Effector CD8-positive, alpha-beta T cell (primary cell): ENCODE data around the gene DMTF1.
"Not testable (repeated sequence)": the region's sequence is repeated elsewhere in the genome, so short reads cannot be mapped to it uniquely, and the experiment has no call there.

ENCODE experiments used
- DNase-seq: peaks from one replicate; lab custom pipeline; 2025; lab: John Stamatoyannopoulos, UW

Gene DMTF1

DNA sequence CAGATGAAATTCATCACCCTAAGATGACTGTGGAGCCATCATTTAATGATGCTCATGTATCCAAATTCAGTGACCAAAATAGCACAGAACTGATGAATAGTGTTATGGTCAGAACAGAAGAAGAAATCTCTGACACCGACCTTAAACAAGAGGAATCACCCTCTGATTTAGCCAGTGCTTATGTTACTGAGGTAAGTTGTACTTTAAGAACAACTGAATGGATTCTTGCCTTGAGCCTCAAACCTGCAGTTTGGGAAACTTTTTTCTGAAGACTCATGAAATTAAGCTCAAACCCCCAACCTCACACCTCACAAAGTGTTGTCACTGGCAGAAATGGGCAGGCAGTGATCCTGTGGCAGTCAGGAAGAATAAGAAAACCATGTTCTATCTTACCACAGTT is 41.7 kb downstream of the DMTF1 start:
- no peak for DNase-seq

DNA sequence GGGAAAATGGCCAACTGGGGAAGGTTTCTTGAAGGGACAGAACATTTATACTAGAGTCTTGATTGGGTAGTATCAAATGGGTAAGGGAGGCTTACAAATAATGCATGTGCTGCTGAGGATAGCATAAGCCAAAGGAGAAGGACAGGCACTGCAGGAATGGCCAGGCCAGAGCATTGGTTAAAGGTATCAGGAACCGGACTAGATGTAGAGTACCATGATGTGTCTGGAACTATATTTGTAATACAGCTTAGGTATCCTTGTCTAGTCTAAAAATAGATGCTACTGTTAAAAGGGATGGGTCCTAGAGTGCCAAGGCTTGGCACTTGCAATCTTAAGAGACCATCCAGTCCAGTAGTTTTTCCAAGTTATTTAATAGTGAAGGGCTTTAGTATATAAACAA is 47.0 kb downstream of the DMTF1 start:
- no peak for DNase-seq

GRCh38 chr7:87199700-87200450 is 47.6 kb downstream of the DMTF1 start:
- DNase-seq, result no peak

DNA sequence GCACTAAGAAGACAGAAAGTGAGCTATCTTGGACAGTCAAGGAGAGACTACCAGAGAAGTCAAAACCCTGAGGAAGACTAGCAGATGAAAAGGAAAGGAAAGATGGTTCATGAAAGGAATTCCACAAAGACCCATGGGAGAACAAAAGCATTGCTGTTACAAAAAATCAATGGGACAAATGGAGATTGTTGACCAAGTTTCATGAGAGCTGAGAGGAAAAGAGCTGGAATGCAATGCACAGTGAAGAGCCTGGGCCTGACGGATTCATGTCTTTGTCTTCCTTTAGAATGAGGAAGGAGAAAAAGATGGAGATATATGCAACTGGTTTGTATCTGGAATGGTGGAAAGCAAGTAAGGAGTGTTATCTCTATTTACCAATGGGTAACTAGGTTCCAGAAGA is 50.0 kb downstream of the DMTF1 start:
- no peak for DNase-seq

DNA sequence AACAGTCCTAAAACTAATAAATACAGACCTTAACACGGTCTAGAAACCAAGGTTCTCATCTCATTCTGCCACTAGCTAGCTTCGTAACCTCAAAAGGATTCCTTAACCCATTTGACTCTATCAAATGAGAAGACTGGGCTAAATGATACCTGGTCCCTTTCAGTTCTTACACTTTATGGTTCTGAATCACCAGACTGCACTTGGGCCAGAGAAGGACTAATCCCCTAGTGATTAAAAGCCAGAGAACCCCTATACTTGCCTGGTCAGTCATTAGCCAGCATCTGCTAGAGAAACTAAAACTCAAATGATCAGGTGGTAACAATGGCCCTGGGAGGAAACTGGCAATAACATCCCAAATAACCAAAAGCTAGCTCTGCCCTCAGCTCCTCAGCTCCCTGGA is 50.5 kb downstream of the DMTF1 start:
- DNase-seq, result no peak

- DNase-seq, result not testable (repeated sequence)
Observed at GRCh38 chr7:87203929-87204328, 51.7 kb downstream of the DMTF1 start.

GRCh38 chr7:87204933-87205332 is 52.7 kb downstream of the DMTF1 start:
- no peak for DNase-seq

- not testable (repeated sequence) for DNase-seq
Observed at GRCh38 chr7:87205701-87206100, 53.4 kb downstream of the DMTF1 start.

DNA sequence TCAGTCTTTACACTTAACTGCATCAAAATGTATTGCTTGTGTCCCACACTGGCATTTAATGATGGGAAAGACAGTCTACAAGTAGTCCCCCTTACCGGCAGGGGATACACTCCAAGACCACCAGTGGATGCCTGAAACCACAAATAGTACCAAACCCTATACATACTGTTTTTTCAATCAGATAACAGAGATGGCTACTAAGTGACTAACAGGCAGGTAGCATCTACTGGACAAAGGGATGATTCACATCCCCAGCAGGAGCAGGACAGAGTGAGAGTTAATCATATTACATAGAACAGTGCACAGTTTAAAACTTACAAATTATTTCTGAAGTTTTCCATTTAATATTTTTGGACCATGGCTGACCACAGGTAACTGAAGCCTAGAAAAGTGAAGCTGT is 54.1 kb downstream of the DMTF1 start:
- no peak for DNase-seq

DNA sequence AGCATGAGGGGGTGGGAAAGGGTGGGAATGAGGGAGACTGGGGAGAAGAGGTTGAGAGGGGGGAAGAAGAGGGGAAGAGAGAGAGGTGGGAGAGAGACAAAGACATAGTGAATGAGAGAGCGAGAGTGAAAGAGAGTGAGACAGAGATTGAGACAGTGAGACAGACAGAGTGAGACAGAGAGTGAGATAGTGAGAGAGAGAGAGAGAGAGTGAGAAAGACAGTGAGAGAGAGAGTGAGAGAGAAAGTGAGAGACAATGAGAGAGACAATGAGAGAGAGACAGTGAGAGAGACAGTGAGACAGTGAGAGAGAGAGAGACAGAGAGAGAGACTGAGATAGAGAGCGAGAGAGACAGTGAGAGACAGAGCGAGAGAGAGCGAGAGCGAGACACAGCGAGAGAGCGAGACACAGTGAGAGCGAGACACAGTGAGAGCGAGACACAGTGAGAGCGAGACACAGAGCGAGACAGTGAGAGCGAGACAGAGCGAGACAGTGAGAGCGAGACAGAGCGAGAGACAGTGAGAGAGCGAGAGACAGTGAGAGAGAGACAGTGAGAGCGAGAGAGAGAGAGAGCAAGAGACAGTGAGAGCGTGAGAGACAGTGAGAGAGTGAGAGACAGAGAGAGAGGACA is 57.2 kb downstream of the DMTF1 start:
- DNase-seq, result no peak

DNA sequence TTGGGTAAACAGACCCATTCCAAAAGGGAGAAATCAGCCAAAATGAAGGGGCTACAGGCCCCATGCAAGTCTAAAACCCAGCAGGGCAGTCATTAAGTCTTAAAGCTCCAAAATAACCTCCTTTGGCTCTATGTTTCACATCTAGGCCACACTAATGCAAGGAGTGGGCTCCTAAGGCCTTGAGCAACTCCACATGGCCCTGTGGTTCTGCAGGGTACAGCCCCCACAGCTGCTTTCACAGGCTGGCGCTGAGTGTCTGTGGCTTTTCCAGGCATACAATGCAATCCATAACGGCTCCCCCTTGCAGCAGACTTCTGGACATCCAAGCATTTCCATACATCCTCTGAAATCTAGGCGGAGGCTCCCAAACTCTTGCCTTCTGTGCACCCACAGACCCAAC is 58.3 kb downstream of the DMTF1 start:
- DNase-seq, result no peak

- no peak for DNase-seq
Observed at GRCh38 chr7:87212498-87212897, 60.2 kb downstream of the DMTF1 start.

DNA sequence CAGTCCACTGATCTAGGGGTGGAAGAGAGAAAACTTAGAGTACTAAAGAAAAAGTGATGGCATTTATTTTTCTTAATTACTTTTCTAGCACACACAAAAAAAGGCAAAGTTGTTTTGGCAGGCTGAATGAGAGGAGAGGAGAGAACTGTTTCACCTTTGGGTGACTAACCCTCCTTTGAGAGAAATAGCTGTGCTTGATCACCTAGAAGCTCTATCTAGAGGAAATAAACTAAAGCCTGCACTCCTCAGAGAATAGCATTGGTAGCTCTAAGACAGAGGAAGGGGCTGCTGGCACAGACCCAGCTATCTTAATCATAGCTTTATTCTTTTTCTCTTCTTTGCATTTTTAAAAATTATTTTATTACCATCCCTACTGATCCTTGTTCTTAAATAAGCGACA is 61.0 kb downstream of the DMTF1 start:
- DNase-seq, result no peak

DNA sequence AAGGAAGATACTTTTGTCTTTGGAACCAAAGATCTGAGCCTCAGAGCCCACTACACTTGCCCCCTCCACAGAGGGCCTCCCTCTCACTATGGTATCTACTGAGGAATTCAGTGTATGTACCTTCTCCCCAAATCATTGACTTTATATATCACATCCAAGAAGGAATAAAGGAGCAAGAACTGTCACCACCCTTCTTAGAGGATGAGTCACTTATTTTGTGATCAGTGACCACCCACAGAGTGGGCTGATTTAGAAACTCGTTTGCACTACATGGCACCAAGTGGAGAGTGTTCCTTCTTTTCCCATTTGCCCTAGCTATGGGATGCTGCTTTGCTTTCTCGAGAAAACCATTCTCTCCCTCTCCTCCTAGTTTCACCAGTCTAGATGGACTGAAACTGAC is 61.6 kb downstream of the DMTF1 start:
- DNase-seq, result no peak

DNA sequence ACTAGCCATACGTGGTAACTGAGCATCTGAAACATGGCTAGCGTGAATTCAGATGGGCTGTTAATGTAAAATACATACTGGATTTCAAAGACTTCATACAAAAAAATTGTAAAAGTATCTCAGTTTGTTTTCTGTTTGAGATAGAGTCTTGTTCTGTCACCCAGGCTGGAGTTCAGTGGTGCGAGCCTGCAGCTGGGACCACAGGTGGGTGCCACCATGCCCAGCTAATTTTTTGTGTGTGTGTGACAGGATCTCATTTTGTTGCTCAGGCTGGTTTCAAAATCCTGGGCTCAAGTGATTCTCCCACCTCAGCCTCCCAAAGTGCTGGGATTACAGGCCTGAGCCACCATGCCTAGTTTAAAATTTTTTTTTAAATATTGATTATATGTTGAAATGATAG is 62.8 kb downstream of the DMTF1 start:
- DNase-seq, result no peak

DNA sequence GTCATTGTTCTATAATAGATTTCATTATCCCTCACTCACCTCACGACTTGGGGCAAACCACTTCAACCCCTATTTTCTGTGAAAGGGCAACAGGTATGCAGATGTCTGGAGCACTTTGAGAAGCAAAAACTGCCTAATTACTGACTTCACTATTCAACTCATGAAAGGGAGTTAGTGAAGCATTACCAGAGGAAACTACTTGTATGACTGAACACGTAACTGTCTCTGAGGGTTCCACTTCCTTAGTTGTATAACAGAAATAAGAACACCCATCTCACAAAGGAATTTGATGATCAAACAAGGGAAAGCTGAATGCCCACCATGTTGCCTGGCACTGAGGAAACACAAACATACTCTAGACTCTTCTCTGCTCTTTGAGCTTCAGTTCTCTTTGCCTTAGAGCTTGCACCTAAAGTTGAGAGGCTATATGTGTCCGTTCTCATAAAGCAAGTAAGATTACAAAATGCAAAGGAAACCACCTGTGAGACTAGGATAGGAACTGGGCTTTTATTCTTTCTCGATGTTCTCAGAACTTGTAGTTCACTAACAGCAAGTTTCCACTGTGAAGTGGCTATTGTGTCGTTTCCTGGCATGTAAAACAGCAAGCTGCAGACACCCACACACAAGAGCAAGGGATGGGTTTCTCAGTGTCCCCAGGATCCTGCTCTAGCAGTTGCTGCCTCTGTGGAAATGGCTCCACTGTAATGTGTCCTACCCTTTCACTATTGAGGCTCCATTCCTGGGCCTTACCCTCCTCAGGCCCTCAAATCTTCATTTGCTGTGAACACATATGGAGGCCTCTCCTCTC is 64.7 kb downstream of the DMTF1 start:
- DNase-seq, result no peak

DNA sequence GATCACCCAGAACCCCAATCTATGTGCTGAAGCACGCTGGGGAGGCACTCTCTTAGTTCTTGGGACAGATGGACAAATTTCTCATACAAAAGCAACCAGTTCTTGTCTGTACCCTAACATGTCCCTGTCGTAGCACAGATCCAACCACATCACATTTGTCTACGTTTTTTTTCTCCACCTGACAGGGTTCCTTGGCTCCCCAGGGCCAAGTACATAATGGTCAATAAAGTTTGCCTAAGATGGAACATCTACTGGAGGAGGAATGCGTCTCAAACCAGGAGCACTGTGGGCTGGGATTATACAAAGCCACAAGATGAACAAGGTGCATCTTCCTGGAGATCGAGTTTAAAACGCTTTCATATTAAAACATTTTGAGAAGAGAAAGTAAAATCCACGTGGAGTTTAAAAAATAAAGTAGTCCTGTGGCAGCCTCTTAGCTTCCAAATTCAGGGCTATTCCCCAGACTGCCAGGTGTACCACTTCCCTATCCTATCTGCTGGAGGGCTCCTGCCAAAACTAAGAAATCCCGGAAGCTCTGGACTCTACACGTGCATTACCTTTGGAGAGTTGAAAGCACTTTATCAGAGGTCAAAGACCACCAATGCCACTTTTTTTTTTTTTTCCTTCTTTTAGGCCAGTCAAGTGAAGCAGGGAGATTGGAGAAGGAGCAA is 65.9 kb downstream of the DMTF1 start:
- no peak for DNase-seq

GRCh38 chr7:87218796-87219544 is 66.7 kb downstream of the DMTF1 start:
- DNase-seq, result peak; percentile 28

DNA sequence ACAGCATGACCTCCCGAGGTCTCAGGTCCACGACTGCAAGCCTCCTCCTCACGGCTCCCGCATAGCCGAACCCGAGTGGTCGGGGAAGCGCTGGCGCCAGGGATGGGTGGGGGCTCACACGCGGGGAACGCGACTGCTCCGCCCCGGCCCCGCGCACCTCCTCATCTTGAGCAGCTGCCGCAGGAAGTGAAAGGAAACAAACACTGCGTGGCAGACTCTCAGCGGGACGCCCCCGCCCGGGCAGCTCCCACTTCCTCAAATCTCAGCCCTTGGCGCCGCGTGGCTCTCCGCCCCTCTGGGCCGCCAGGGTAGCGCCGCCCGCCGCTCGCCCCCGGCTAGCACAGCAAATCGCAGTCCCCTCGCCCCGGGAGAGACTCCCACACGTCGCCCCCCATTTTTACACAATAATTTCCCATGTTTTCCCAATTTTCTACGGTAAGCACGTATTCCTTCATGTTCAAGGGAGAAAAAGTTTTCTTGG is 67.3 kb downstream of the DMTF1 start, which contains the start of gene TMEM243:
Gene TMEM243 (minus strand): TSS at position 188 of the 481 bp plus-strand sequence. CDS start 229 bp downstream, outside the sequence.
- DNase-seq, result peak; percentile 76

- peak; percentile 77 for DNase-seq
Observed at GRCh38 chr7:87220026-87220733, 67.9 kb downstream of the DMTF1 start.
